NCI-H748 (cell line): ENCODE measurements around the gene SPNS3.

Source experiments
- DNase-seq: peaks from one replicate; lab custom pipeline; 2025; ENCODE audit not compliant: unreplicated experiment; lab: John Stamatoyannopoulos, UW

SPNS3 gene

DNA sequence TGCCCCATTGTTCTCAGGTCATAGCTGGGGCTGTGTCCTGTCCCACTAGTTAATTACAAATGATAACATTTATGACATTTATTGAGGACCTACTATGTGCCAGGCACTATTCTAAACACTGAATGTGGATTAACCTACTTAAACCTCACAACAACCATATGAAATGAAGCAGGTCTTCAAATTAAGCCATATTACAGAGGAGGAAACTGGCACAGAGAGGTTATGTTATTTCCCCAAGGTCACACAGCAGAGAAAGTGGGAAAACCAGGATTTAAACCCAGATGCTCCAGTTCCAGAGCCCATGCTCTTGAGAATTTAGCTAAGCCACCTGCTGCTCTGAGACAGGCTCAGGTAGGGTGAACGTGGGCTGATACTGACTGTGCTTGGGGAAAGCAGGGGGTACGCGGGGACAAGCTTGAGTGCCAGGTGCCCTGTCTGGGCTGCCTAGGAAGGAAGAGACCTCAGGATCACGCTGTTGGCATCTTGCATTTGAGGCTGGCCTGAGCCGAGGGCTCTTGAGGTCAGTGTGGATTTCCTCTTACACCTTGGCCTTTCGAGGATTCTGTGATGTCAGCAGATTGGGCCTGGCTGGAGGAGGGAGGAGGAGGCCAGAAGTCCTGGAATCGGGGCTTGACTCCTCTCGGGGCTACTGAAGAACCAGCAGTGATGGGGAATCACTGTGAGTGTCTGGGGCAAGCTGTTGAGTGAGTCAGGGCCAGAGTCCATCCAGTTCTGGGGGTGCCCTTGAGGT is 73.8 kb downstream of the SPNS3 start:
- no peak for DNase-seq

DNA sequence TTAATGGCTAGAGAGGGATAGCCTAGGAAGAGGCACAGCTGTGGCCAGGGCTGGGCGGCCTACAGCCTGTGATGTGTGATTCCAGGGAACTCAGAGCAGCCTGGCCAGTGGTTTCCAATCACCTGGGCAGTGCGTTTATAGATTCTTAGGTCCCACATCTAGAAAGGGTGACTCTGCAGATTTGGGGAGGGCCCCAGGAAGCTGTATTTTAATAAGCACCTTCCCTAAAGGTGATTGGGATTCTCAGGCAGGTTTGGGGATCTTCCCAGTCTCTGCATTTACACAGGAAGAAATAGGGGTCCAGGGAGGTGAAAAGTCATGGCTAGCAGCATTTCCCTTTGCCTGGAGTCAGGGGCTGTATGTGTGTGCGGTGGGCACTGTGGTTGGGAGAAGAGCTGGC is 74.5 kb downstream of the SPNS3 start:
- no peak for DNase-seq

DNA sequence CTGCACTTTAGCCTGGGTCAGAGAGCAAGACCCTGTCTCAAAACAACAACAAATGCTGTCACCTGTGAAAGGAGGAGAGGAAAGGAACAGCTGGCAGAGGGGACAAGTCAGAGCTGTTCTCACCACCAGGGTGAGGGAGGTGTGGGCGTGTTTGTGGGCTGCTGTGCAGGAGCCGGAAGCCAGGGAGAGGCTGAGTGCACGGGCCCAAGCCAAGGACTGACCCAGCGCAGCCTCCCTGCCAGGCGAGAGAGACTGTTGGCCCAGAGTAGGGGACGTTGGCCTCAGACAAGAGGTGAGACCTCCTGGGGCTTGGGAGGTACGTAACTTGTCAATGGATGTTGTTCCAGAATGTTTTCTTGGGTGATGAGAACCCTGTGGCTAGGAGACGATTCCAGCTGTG is 75.7 kb downstream of the SPNS3 start:
- DNase-seq: no peak

DNA sequence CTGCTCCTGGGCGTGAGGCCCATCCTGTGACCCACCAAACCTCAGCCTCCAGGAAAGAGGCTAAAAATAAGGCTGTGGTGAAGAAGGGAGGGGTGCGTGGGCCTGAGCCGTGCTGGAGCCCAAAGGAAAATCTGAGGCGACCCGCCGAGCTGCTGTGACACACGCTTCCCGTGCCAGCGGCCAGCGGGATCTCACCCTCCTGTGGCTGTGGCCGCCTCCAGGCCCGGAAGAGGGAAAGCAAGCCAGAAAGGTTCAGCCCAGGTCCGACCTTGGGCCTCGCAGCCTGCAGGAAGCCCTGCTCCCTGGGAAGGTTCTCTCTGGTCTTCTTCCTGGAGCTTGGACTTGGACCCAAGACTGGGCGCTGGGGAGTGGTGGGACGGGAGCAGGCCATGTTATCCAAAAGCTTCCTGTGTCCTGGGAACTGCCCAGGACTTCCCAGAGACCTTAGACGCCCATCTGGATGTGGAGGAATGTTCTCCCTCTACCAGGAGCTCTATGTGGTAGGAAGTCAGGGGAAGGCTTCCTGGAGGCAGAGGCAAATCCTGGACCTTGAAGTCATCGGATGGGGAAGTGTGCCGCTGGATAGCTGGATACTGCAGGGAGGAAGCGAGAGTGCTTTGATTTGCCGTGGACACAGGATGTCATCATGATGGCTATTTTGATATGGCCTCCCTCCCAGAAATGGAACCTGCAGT is 76.3 kb downstream of the SPNS3 start:
- no peak for DNase-seq

DNA sequence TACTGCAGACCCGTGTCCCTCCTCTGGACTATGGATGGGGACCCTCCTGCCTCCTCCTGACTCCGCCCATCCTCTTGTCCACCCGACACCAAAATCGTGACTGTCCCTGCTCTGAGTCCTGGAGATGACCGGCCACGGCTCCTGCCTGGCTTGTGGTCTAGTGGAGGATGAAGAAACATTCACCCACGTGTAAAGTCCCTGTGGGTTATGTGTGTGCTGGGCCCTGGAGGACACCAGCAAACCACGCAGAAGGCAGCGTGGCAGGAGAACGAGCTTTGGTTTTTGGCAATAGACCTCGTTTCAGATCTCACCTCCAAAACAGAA is 76.8 kb downstream of the SPNS3 start:
- no peak for DNase-seq

DNA sequence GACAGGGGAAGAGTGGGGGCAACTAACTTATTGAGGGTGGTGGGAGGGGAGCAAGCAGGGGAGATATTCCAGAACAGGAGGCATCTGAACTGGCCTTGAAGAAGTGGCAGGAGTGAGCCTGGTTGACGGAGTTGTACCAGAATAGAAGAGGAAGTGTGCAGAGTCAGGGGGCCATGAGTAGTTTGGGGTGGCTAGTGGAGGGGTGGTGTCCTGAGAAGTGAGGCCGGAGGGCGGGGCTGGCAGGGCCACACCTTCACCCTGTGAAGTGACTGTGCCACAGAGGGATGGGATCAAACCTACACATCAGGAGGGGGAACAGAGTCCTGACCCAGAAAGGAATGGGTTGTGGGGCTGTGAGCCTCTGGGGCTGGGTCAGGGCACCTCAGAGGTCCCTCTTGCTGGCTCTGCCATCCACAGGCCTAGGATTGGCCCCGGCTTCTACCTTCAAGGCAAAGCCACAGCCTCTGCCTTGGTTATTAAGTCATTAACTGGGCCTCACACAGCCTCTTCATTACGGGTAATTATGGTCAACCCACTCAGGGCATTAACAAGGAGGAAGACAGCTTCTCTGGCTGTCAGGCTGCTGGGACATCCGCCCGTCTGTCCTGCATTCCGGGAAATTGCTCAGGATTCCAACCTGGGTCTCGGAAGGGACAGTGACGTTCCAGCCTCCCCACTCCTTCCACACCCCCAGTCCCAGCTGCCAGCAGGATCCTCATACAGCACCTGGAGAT is 77.6 kb downstream of the SPNS3 start:
- DNase-seq: no peak

DNA sequence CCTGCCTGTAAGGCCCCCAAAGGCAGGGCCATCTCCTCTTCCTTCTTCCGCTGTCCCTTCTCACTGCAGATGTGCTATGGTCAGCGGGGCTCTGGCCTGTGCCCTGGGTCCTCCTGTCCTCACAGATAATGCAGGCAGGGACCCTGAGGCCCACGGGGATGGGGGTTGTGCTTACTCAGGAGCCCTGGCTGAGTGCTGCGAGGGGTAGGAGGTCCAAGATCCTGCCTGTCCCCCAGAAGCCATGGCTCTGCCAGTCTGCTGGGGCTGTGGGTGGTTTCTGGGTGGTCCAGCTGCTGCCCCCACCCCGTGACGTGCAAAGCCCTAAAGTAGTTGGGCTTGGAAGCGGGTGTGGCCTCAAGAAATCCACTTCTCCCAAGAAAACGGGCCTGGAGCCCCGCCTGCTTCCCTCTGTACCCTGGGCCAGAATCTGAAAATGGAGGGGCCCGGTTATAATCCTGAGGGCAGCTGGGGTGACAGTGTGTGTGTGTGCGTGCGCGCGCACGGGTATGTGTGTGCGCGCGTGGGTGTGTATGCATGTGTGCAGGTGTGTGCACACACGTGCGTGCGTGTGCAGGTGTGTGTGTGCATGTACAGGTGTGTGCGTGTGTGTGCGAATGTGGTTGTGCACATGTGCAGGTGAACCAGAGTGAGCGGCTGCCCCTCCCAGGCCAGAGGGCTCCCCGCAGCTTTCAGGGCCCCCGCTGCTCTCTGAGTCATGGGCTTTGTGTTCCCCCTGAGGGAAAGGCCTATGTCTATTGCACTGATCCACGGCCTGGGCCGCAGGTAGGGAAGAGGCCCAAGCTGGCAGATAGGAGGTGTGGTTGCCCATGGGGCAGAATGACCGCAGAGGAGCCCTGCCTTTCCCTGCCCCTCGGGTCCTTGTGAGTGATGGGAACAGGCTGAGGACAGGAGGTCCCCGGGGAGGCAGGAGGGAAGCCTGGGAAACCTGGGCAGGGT is 78.7 kb downstream of the SPNS3 start:
- DNase-seq: no peak

DNA sequence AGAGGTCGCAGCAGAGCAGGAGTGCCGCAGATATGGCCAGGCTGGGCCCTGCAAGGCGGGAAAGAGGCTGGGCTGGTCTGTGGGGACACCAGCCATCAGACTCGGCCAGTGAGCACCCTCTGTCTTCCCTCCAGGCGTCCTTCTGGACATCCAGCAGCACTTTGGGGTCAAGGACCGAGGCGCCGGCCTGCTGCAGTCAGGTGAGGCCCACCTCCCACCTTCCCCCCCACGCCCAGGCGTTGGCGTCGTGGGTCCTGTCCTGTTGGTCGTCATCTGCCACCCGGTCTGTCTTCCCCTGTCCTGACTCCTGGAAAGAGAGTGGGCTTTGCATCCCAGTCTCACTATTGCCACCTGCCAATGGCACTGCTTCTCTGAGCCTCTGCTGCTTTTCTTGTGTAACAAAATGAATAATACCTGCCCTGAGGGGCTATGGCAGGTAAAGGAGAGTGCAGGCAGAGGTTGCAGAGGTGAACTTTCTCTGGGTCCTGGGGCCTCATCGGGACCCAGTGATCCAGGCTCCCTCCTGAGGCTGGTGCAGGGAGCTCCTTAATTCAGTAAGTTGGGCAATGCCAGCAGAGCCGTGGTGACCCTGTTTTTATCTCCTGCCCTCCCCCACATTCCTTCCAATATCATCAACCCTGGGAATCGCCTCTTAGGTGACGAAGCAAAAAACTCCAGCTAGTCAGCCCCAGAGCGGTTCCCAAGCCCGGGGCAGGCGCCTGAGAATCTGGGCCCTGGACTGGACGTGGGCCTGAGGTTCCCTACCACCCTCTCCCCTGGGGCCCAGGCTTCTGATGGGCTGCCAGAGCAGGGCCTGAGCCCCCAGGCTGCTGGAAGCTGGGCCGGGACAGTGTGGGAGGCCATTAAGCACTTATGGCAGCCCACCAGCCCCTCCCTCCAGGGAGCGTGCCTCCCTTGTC is 79.6 kb downstream of the SPNS3 start:
- no peak for DNase-seq

DNA sequence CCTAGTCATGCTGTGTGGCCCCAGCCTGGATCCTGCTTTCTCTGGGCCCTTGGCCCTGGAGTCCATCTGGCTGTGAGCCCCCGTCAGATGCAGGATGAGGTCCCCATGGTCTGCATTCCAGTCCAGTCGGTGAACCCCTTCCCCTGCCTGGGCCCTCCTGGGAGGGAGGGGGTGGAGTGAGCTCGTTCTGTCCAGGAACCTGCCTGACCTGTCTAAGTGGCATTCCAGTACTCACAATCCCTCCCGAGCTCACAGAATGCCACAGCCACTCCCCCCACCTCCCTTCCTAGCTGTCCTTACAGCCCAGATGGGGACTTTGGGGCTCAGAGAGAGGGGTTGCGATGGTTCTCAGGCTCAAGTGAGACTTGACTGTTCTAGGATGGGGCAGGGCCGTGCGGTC is 80.5 kb downstream of the SPNS3 start:
- DNase-seq: no peak

DNA sequence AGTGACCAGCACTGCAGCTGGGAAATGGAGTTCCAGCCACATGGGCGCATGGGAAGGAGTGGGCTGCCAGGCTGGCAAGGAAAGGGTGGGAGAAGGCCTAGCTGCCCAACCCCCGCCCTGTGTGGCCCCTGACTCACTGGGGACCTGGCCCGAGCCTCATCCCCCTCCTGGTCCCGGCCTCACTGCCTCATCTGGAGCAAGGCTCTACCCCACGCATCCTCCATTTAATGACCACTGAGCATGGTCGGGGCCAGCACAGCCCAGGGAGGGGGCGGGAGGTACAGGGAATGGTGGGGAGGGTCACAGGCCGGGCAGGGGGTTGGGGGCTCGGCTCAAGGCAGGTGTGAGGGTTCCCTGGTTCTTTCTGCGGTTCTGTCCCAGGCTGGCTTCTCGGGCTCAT is 81.0 kb downstream of the SPNS3 start:
- no peak for DNase-seq

DNA sequence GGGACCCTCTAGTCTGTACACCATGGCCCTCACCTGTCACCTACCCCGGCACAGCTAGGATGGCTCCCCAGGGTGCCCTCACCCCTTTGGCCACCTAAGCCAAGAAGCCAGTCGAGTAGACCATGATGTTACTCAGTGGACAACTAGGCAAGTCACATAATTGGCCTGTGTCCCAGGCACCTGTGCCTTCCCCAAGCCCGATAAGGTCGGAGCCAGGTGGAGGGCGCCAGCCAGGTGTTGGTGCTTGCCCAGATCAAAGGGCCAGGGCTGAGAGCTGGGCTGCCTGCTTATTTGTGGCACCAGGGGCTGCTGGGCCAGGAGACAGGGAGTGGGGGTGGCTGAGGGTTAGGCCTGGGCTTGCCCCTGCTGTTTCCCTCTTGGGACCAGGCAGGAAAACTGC is 81.8 kb downstream of the SPNS3 start:
- DNase-seq: no peak

DNA sequence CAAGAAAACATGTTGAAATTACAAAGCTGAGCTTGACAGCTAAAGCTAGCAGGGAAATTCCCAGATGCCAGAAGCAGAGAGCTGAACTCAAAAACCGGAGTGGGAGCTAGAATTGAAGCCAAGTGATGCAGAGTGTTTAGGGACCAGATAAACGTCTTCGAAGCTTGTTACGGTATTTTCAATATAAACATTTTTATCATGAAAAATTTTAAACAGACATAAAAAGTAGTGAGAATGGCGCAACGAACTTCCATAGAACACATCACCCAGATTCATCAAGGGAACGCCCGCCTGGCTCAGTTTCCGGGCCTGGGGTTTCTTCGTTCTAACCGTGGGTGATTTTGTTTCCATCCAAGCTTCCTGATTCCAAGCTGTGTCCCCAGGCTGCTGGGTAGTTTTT is 83.0 kb downstream of the SPNS3 start:
- no peak for DNase-seq

DNA sequence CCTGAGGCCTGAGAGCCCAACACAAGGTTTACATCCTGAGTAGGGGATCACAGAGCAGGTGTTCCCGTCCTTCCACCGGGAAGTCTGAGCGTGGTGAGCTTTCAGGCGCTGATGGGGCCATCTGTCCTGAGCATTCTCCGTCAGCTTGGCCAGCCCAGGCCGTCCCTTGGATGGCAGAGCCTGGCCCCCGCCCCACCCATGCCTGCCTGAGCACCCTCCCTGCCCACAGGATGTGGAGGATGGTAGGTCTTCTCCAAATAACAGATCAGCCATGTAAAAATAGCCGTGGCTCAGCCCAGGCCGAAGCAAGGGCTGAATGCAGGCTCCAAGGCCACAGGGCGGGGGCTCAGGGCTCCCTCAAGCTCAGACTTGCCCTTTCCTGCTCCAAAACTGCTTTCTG is 85.2 kb downstream of the SPNS3 start:
- DNase-seq: no peak

DNA sequence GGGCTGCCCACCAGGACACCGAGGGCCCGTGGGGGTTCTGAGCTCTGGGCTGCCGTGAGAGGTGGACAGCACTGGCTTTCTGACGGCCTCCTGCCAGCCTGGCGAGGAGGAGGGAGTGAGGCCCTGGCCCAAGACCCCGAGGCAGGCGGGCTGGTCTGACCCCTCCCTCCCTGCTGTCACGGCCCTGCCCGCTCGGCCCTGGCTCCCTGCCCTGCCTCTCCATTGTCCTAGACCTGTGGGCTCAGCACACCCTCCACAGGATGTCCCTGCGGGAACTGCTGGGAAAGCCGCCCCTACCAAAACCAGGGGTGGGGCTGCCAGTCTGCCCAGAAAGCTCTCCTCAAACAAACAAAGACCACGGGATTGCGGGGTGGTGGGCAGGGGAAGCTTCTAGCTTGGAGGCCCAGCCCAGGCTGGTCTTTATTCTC is 85.6 kb downstream of the SPNS3 start:
- DNase-seq: no peak

DNA sequence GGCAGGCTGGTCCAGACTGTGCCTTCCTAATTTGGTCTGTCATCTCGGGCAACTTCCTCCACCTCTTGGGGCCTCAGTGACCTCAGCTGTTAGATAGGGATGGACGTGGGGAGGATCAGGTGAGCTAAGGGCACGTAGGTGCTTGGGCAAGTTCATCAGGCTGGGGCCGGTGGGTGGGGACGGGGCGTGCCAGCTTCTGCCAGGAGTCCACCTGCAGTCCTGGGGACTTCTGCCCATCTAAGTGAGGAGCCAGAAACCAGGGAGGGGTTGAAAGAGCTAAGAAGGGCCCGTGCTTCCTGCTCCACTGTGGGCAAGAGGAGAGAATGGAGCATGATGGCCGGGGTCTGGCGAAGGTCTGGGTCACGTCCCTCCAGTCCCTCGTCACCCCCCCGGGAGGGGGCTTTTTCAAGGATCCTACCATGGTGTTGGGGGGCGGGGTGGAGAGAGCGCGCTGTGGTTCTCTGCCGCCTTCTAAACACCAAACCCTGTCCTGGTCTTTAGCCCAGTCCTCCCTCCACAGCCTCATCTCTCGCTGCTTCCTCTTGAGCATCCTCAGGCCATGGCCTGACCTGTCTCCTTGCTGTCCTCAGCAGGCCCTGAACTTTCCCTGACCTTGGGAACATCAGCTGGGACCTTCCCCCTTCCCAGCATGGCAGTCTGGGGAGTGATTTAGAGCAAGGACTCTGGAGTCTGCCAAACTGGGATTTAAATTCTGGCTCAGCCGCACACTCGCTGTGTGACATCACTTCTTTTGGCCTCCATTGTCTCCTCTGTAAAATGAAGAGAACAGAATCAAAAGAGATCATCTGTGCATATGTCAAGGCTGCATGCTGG is 86.5 kb downstream of the SPNS3 start:
- no peak for DNase-seq

DNA sequence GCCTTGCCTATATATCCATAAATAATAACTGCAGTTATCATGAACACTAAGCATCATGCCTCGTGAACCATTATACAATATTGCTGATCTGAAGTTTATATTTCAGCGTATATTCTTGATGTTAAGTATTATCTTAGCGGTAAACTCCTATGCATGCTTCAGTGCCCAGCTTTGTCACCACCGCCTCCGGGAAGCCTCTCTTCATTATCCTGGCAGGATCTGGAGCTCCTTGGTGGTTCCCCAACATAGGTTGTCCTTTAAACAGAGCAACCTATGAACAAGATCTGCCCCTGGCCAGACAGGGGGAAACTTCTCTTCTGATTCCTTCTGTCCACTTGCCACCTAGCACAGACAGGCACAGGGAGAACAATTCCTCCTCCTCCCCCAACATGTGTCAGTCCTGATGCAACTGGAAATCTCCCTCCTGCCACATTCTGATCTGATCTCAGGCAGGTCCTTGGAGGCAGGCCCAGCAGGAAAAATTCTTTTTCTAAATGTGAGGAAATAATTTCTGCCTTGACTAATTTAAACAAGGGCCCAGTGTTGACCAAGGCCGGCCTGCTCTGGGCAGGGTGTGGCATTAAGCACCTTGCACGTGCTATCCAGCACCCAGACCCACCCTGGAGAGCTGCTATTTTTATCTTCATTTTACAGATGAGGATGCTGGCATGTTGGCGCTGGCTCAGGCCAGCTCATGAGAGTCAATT is 87.3 kb downstream of the SPNS3 start:
- DNase-seq: no peak

DNA sequence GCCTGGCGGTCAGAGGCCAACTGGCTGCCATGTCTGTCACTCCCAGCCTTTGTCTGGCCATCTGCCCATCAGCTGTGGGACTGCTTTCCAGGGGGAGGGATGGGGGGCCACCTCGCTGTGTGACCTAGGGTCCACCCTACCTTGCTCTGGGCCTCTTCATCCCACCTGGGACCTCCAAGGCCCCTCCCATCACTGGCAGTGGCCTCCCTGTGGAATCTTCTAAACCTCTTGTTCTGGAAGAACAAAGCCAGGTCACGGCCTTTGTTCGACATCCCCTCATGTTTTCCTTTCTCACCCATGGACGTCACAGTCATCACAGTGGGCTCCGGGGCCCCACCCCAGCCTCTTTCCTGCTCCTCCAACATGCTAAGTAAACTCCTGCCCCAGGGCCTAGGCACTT is 88.9 kb downstream of the SPNS3 start:
- DNase-seq: no peak

DNA sequence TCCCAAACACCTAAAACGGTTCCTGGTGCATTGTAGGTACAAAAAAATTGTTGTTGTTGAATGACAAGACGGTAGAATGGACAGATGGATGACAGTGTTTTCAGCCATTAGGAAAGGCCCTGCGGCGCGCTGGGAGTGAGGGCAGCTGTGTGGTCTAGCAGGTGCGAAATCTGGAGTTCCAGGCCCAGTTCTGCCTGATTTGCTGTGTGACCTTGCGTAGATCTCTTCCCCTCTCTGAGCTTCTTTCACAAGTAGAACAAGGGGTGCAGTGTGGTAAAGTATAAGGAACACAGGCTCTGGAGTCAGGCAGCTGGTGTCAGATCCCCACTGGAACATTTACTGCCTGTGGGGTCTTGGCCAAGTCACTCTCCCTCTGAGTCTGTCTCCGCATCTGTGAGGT is 90.2 kb downstream of the SPNS3 start:
- DNase-seq: no peak
